H1 (cell line): ENCODE measurements around the gene MREG. TPM values are rescaled to one million over a fixed set of nuclear protein-coding genes. Genes with fewer than 3 reads are reported as not detected.

Source experiments
- CTCF ChIA-PET: fragments of 300-600 bp; sonication (Branson Sonifier 250); formaldehyde crosslinking; loops from one replicate; lab custom pipeline; 2021; ENCODE audit not compliant: partially characterized antibody; lab: Charles Lee
- POLR2A ChIA-PET: fragments of 300-600 bp; sonication (Branson Sonifier 250); formaldehyde crosslinking; loops from one replicate; lab custom pipeline; 2021; ENCODE audit warnings: inconsistent platforms; ENCODE audit not compliant: partially characterized antibody; lab: Charles Lee
- DNase-seq, 2 experiments: peaks; one replicate each; pipeline versions ENCODE4 v3.0.0 to v3.0.0-alpha.2; 2010 to 2022; ENCODE audit warnings: low spot score in 2 of 2, low read depth in 1 of 2, mixed read lengths in 1 of 2
- FAIRE-seq: peaks from 2 replicates; lab custom pipeline; 2011; peaks lifted over from hg19 to GRCh38; lab: Jason Lieb, UNC
- H2AFZ ChIP-seq: 2 replicates; pipeline ENCODE4 v1.8.1; 2012; ENCODE audit warnings: low read length, inconsistent platforms
- H2AK5ac ChIP-seq: 2 replicates; pipeline ENCODE4 v1.6.1; 2013; ENCODE audit warnings: low read depth, low read length
- H2BK120ac ChIP-seq: replicated peaks from 2 replicates; pipeline ENCODE3; 2013; ENCODE audit warnings: low read depth, low read length, inconsistent platforms
- H2BK12ac ChIP-seq: 2 replicates; pipeline ENCODE4 v1.6.1; 2013; ENCODE audit warnings: low read depth, low read length
- H2BK15ac ChIP-seq: 2 replicates; pipeline ENCODE4 v1.6.1; 2013; ENCODE audit warnings: low read length
- H2BK20ac ChIP-seq: 2 replicates; pipeline ENCODE4 v1.6.1; 2013; ENCODE audit warnings: low read length
- H2BK5ac ChIP-seq: 2 replicates; pipeline ENCODE4 v1.6.1; 2013; ENCODE audit warnings: low read depth, low read length
- H3K14ac ChIP-seq: 2 replicates; pipeline ENCODE4 v1.6.1; 2013; ENCODE audit warnings: inconsistent platforms; ENCODE audit not compliant: insufficient read length
- H3K18ac ChIP-seq: 2 replicates; pipeline ENCODE4 v1.6.1; 2013; ENCODE audit warnings: low read length; ENCODE audit errors: extremely low read depth
- H3K23ac ChIP-seq: 2 replicates; pipeline ENCODE4 v1.6.1; 2013; ENCODE audit warnings: inconsistent platforms; ENCODE audit not compliant: insufficient read length
- H3K23me2 ChIP-seq: 2 replicates; pipeline ENCODE4 v1.6.1; 2013; ENCODE audit warnings: low read depth, low read length
- H3K27ac ChIP-seq: 2 replicates; pipeline ENCODE4 v1.6.1; 2011; ENCODE audit warnings: low read depth, low read length, inconsistent platforms
- H3K27me3 ChIP-seq, 4 experiments: replicated peaks in 1 of 4; 1 replicate in 1 of 4; 2 replicates in 3 of 4; pipeline versions ENCODE4 v1.6.1 to v1.8.1; 2011 to 2013; ENCODE audit warnings: low read length in 3 of 4, mild to moderate bottlenecking in 3 of 4, inconsistent platforms in 2 of 4, mixed read lengths in 2 of 4, moderate library complexity in 1 of 4; ENCODE audit not compliant: control insufficient read depth in 3 of 4, insufficient read depth in 3 of 4; ENCODE audit errors: extremely low read depth in 1 of 4
- H3K36me3 ChIP-seq, 4 experiments: 2 replicates each; pipeline versions ENCODE4 v1.6.1 to v1.8.1; 2011 to 2013; ENCODE audit warnings: mild to moderate bottlenecking in 4 of 4, low read length in 3 of 4, moderate library complexity in 2 of 4, control low read depth in 1 of 4, inconsistent platforms in 1 of 4; ENCODE audit not compliant: insufficient read depth in 4 of 4, control insufficient read depth in 2 of 4
- H3K4ac ChIP-seq: replicated peaks from 2 replicates; pipeline ENCODE3; 2013; ENCODE audit warnings: low read length, low read depth, mixed read lengths, inconsistent platforms; ENCODE audit not compliant: insufficient read length
- H3K4me1 ChIP-seq, 4 experiments: replicated peaks in 1 of 4; 1 replicate in 1 of 4; 2 replicates in 3 of 4; pipeline versions ENCODE4 v1.6.1 to v1.8.1; 2011 to 2013; ENCODE audit warnings: low read length in 3 of 4, inconsistent platforms in 2 of 4, mixed read lengths in 1 of 4; ENCODE audit not compliant: insufficient read depth in 4 of 4, control insufficient read depth in 3 of 4
- H3K4me2 ChIP-seq, 2 experiments: 2 replicates each; pipeline versions ENCODE4 v1.6.1 to v1.8.1; 2011 to 2013; ENCODE audit warnings: low read depth in 2 of 2, low read length in 2 of 2, control low read depth in 1 of 2, inconsistent platforms in 1 of 2, mild to moderate bottlenecking in 1 of 2; ENCODE audit not compliant: insufficient read depth in 1 of 2
- H3K4me3 ChIP-seq, 4 experiments: fragments of 200-600, 300-600 bp in 1 of 4; sonication (generic), shearing (Covaris generic), sonication (Bioruptor Twin) in 1 of 4; 2 replicates each; pipeline versions ENCODE4 v1.5.1 to v1.8.1; 2011 to 2016; ENCODE audit warnings: low read length in 4 of 4, low read depth in 3 of 4, control low read depth in 2 of 4, inconsistent platforms in 2 of 4, mild to moderate bottlenecking in 2 of 4, mixed read lengths in 1 of 4, moderate library complexity in 1 of 4; ENCODE audit not compliant: insufficient read depth in 2 of 4; ENCODE audit errors: extremely low read depth in 1 of 4
- H3K56ac ChIP-seq: replicated peaks from 2 replicates; pipeline ENCODE3; 2013; ENCODE audit warnings: low read depth, mild to moderate bottlenecking, mixed read lengths, low read length, inconsistent platforms; ENCODE audit not compliant: insufficient read length
- H3K79me1 ChIP-seq: 2 replicates; pipeline ENCODE4 v1.6.1; 2013; ENCODE audit warnings: low read depth, low read length, control low read depth
- H3K79me2 ChIP-seq, 2 experiments: 2 replicates each; pipeline versions ENCODE4 v1.6.1 to v1.8.1; 2012 to 2013; ENCODE audit warnings: low read length in 2 of 2, mild to moderate bottlenecking in 2 of 2, inconsistent platforms in 1 of 2; ENCODE audit not compliant: insufficient read depth in 2 of 2, control insufficient read depth in 1 of 2
- H3K9ac ChIP-seq, 4 experiments: replicated peaks in 1 of 4; 1 replicate in 1 of 4; 2 replicates in 3 of 4; pipeline versions ENCODE4 v1.6.1 to v1.8.1; 2011 to 2013; ENCODE audit warnings: low read depth in 3 of 4, low read length in 3 of 4, control low read depth in 2 of 4, mild to moderate bottlenecking in 2 of 4, moderate library complexity in 2 of 4, inconsistent platforms in 1 of 4; ENCODE audit errors: extremely low read depth in 1 of 4
- H3K9me3 ChIP-seq, 2 experiments: 2 replicates each; pipeline versions ENCODE4 v1.6.1 to v1.8.1; 2012 to 2013; ENCODE audit warnings: mild to moderate bottlenecking in 2 of 2, moderate library complexity in 2 of 2, control low read depth in 1 of 2, inconsistent platforms in 1 of 2, low read depth in 1 of 2, low read length in 1 of 2, mixed read lengths in 1 of 2; ENCODE audit not compliant: insufficient read depth in 2 of 2
- H4K20me1 ChIP-seq, 2 experiments: replicated peaks in 1 of 2; 2 replicates each; pipeline versions ENCODE3 to v1.8.1; 2011 to 2013; ENCODE audit warnings: inconsistent platforms in 2 of 2, low read length in 2 of 2, mild to moderate bottlenecking in 1 of 2; ENCODE audit not compliant: insufficient read depth in 2 of 2, control insufficient read depth in 1 of 2
- H4K5ac ChIP-seq: 2 replicates; pipeline ENCODE4 v1.6.1; 2013; ENCODE audit warnings: low read length, low read depth, mixed read lengths, inconsistent platforms; ENCODE audit not compliant: insufficient read length
- H4K8ac ChIP-seq: 2 replicates; pipeline ENCODE4 v1.8.0; 2013; ENCODE audit warnings: mild to moderate bottlenecking, moderate library complexity, low read length, inconsistent platforms; ENCODE audit not compliant: insufficient read depth; ENCODE audit errors: extremely low read depth
- H4K91ac ChIP-seq: replicated peaks from 2 replicates; pipeline ENCODE3; 2013; ENCODE audit warnings: low read length, mixed read lengths, inconsistent platforms; ENCODE audit not compliant: insufficient read length
- CTCF ChIP-seq, 3 experiments: IDR thresholded peaks; 1 replicate in 2 of 3; 2 replicates in 1 of 3; pipeline versions ENCODE4 v1.5.1 to v1.6.1; 2011; ENCODE audit warnings: low read length in 3 of 3, mild to moderate bottlenecking in 3 of 3, inconsistent platforms in 2 of 3, low read depth in 1 of 3, moderate library complexity in 1 of 3; ENCODE audit not compliant: insufficient read depth in 1 of 3; ENCODE audit errors: control extremely low read depth in 1 of 3
- ZNF274 ChIP-seq: IDR thresholded peaks from 2 replicates; pipeline ENCODE4 v1.7.0; 2012; ENCODE audit warnings: low read length, borderline replicate concordance; ENCODE audit errors: extremely low read depth
- WGBS, 2 experiments: shearing (Covaris generic) in 1 of 2; methylation state at CpG; one replicate each; pipeline versions ENCODE4 v1.1.6 to v1.1.7; 2013 to 2015; ENCODE audit warnings: low lambda C conversion rate in 2 of 2, mixed read lengths in 2 of 2, inconsistent platforms in 1 of 2, low coverage in 1 of 2, missing lambda C conversion rate in 1 of 2; ENCODE audit not compliant: insufficient replicate concordance in 2 of 2, insufficient coverage in 1 of 2, insufficient read length in 1 of 2; ENCODE audit errors: extremely low coverage in 1 of 2, missing lambda C conversion rate in 1 of 2; 5-methylcytosine and 5-hydroxymethylcytosine counted together
- polyA plus RNA-seq, 7 experiments: library from polyadenylated mRNA; depleted of rRNA in 3 of 7; stranded (reverse) in 5 of 7; unstranded in 2 of 7; fragments of >200 nt in 5 of 7; fragments of 200-250 nt in 2 of 7; gene quantifications; 1 replicate in 5 of 7; 2 replicates in 1 of 7; 4 replicates in 1 of 7; pipeline versions ENCODE4 v1.2.1 to v1.2.3, GENCODE V29; 2011 to 2013; ENCODE audit warnings: missing spikeins in 2 of 7, mixed read lengths in 2 of 7
- total RNA-seq: library from RNA; stranded (reverse); fragmentation: NEBNext Ultra II Directional; extraction: Animal tissue kit (Norgen Biotek cat#: 25700); gene quantifications from 2 replicates; pipeline ENCODE4 v1.2.1, GENCODE V29; 2021

MREG gene
- total and polyA plus RNA-seq, 2 of the 8 experiments (the other 6 are each of a cell fraction or from before 2014, with no cell fraction given) = 7.5 to 31.9 TPM

- DNase-seq = no peak
- no peak overlapping the region for H3K23ac ChIP-seq
- H2BK12ac ChIP-seq = no peak overlapping the region
- no peak overlapping the region for H2AK5ac ChIP-seq
- H3K14ac ChIP-seq = no peak overlapping the region
- ChIA-PET POLR2A (no interaction called here), CTCF (interaction anchor here (1.1 to 2.5 kb wide), 6 partner anchors 10 to 117 kb away, joined by 3 to 14 read pairs (median 7); no protein-coding TSS in a partner anchor)
- H3K4me3 ChIP-seq = no peak overlapping the region
- H3K79me2 ChIP-seq = no peaks in the 10 kb centered on the region
- H4K91ac ChIP-seq = no peak overlapping the region
- H2BK15ac ChIP-seq = no peak overlapping the region
- no peak overlapping the region for H3K4ac ChIP-seq
- no peak overlapping the region for H4K8ac ChIP-seq
- FAIRE-seq = no peak
- no peak overlapping the region for H3K18ac ChIP-seq
- no peak overlapping the region for H3K56ac ChIP-seq
- H3K23me2 ChIP-seq = no peaks in the 10 kb centered on the region
- TF ChIP-seq ZNF274 (no peak), CTCF (IDR thresholded peaks at IDR 0.05; ENCODE audit: control extremely low read depth in 1 of 3, insufficient read depth in 1 of 3, low read depth in 1 of 3, low read length in 3 of 3) (peak in 1 of 3 experiments; percentile 14; a peak in 1 of 4 replicates)
- H3K9ac ChIP-seq = no peak overlapping the region
- H4K20me1 ChIP-seq = no peaks in the 10 kb centered on the region
- peaks cover 0 to 2% of the 10 kb centered on the region in 2 experiments; a peak in 1 of 4 replicates for H3K9me3 ChIP-seq
- H3K27ac ChIP-seq = no peak overlapping the region
- H2AFZ ChIP-seq = no peak overlapping the region
- H3K36me3 ChIP-seq = no peaks in the 10 kb centered on the region
- H4K5ac ChIP-seq = no peak overlapping the region
- no peak overlapping the region for H2BK20ac ChIP-seq
- H3K4me2 ChIP-seq = no peak overlapping the region
- H2BK5ac ChIP-seq = no peak overlapping the region
- H3K27me3 ChIP-seq = no peaks in the 10 kb centered on the region
- no peak overlapping the region for H2BK120ac ChIP-seq
- no peaks in the 10 kb centered on the region for H3K4me1 ChIP-seq
- no peaks in the 10 kb centered on the region for H3K79me1 ChIP-seq
- WGBS, 2 experiments = 89% methylated on average over 6 of the region's 6 CpGs; no CpG with 5 or more reads in 1 of the 2 experiments
Measured at GRCh38 chr2:215912299-215912842, 101.0 kb downstream of the MREG start.
